Measurements from ENCODE around the gene GPR35.

GPR35 gene

GRCh38 chr2:240589850-240590525 is 35.3 kb upstream of the GPR35 start:
- no peak for DNase-seq

- no peak for DNase-seq
Observed at GRCh38 chr2:240590681-240591111, 34.6 kb upstream of the GPR35 start.

GRCh38 chr2:240591226-240591625 is 34.1 kb upstream of the GPR35 start:
- DNase-seq = no peak

GRCh38 chr2:240591784-240592183 is 33.5 kb upstream of the GPR35 start:
- no peak for DNase-seq

- no peak for DNase-seq
Observed at GRCh38 chr2:240593026-240593702, 32.1 kb upstream of the GPR35 start.

GRCh38 chr2:240593703-240594451 is 31.4 kb upstream of the GPR35 start:
- DNase-seq = no peak

- no peak for DNase-seq
Observed at GRCh38 chr2:240594511-240595380, 30.5 kb upstream of the GPR35 start.

GRCh38 chr2:240595381-240596079 is 29.8 kb upstream of the GPR35 start:
- no peak for DNase-seq

- DNase-seq = no peak
Observed at GRCh38 chr2:240596080-240596460, 29.2 kb upstream of the GPR35 start.

- DNase-seq = no peak
Observed at GRCh38 chr2:240596491-240596931, 28.8 kb upstream of the GPR35 start.

GRCh38 chr2:240597054-240597418 is 28.2 kb upstream of the GPR35 start:
- no peak for DNase-seq

GRCh38 chr2:240597419-240598181 is 27.7 kb upstream of the GPR35 start:
- DNase-seq = no peak

- DNase-seq = no peak
Observed at GRCh38 chr2:240598311-240598911, 26.9 kb upstream of the GPR35 start.

- no peak for DNase-seq
Observed at GRCh38 chr2:240599141-240599583, 26.1 kb upstream of the GPR35 start.

- DNase-seq = no peak
Observed at GRCh38 chr2:240600451-240600961, 24.8 kb upstream of the GPR35 start.

GRCh38 chr2:240601061-240601830 is 24.0 kb upstream of the GPR35 start:
- no peak for DNase-seq

GRCh38 chr2:240601831-240602160 is 23.5 kb upstream of the GPR35 start:
- no peak for DNase-seq

- no peak for DNase-seq
Observed at GRCh38 chr2:240602266-240603050, 22.8 kb upstream of the GPR35 start.

Measured in activated CD4-positive, CD25-positive, alpha-beta regulatory T cell (primary cell).